Neutrophil (primary cell): ENCODE results near the gene DSCAML1.

Experiments
- H3K27ac ChIP-seq: fragments of 200-600 bp; sonication (generic); 2 replicates; pipeline ENCODE4 v1.5.1; 2016; ENCODE audit warnings: mild to moderate bottlenecking, moderate library complexity
- H3K27me3 ChIP-seq: fragments of 200-600 bp; sonication (generic); 2 replicates; pipeline ENCODE4 v1.6.0; 2016; ENCODE audit warnings: mild to moderate bottlenecking
- H3K36me3 ChIP-seq: fragments of 200-600 bp; sonication (generic); 2 replicates; pipeline ENCODE4 v1.5.1; 2017
- H3K4me1 ChIP-seq, 2 experiments: fragments of 200-600 bp in 1 of 2; sonication (generic) in 1 of 2; 1 replicate in 1 of 2; 2 replicates in 1 of 2; pipeline versions ENCODE4 v1.5.1 to v1.6.1; 2013 to 2016; ENCODE audit warnings: low read depth in 1 of 2, low read length in 1 of 2, mild to moderate bottlenecking in 1 of 2, moderate library complexity in 1 of 2; ENCODE audit not compliant: control insufficient read depth in 1 of 2, insufficient read depth in 1 of 2
- H3K4me3 ChIP-seq, 2 experiments: fragments of 200-600 bp in 1 of 2; sonication (generic) in 1 of 2; 1 replicate in 1 of 2; 2 replicates in 1 of 2; pipeline ENCODE4 v1.5.1; 2013 to 2016; ENCODE audit warnings: low read depth in 1 of 2, low read length in 1 of 2, mild to moderate bottlenecking in 1 of 2, moderate library complexity in 1 of 2
- H3K9me3 ChIP-seq: fragments of 200-600 bp; sonication (generic); 2 replicates; pipeline ENCODE4 v1.5.1; 2016
- CTCF ChIP-seq: fragments of 200-600 bp; sonication (generic); IDR thresholded peaks from 2 replicates; pipeline ENCODE4 v1.5.1; 2016; ENCODE audit warnings: antibody characterized with exemption

The DSCAML1 gene

GRCh38 chr11:117796872-117797529 lies at the start of gene DSCAML1:
Gene DSCAML1 (minus strand): TSS chr11:117797216. CDS start chr11:117797079, 137 bp downstream.
- TF ChIP-seq CTCF, result no peak
- Histone ChIP-seq H3K27ac (no peak within 1 kb of the TSS), H3K27me3 (peaks cover 100% of the 10 kb centered on the region), H3K9me3 (no peaks in the 10 kb centered on the region), H3K36me3 (no peaks in the 10 kb centered on the region), H3K4me1 (no peaks in the 10 kb centered on the region), H3K4me3 (no peak within 1 kb of the TSS)

DNA sequence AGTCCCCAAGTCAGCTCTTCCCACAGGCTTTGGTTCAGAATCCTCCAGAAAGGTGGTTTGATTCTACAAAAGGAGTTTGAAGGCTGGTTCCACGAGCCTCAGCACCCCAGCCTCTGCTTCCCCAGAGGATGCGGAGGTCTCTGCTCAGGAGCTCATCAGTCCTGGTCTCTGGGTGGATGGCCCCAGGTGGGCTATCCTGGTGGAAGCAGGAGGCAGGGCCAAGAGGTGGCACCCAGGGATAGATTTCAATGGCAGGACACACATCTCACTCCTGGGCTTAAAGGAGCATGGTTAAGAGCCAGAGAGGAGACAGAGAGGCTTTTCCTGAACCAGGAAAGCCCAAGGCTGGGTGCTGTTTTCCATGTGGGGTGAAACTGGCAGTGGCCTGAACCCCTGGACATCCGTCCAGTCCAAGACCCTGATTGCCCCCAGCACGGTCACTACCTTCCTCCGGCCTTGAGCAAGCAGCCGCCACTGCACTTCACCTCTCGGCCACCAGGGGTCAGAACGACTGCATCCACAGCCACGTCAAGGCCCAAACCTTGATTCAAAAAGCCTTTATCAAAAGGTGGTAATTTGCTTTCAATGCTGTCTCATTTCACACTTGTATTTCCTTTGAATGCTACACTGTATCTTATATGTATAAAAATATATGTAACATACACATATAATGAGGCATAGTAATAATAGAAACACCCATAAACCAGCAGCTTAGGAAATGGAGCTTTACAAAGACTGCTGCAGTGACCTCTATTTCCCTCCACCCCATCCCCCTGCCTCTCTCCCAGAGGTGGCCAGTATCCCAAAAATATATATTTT lies 46.9 kb upstream of the DSCAML1 start:
- H3K27ac ChIP-seq, result no peak overlapping the region
- H3K27me3 ChIP-seq, result no peaks in the 10 kb centered on the region
- no peak overlapping the region for H3K4me3 ChIP-seq
- H3K36me3 ChIP-seq, result no peaks in the 10 kb centered on the region
- peaks cover 23 to 30% of the 10 kb centered on the region in 2 experiments for H3K4me1 ChIP-seq
- TF ChIP-seq CTCF, result peak; percentile 96
- H3K9me3 ChIP-seq, result no peaks in the 10 kb centered on the region

GRCh38 chr11:117842131-117842941 lies 45.3 kb upstream of the DSCAML1 start:
- Histone ChIP-seq H3K4me3 (no peak overlapping the region), H3K27me3 (no peaks in the 10 kb centered on the region), H3K36me3 (no peaks in the 10 kb centered on the region), H3K4me1 (peaks cover 23 to 30% of the 10 kb centered on the region in 2 experiments), H3K9me3 (no peaks in the 10 kb centered on the region), H3K27ac (peak overlapping the region; percentile 47)
- TF ChIP-seq CTCF, result no peak

GRCh38 chr11:117841551-117842031 lies 44.6 kb upstream of the DSCAML1 start:
- H3K4me3 ChIP-seq, result no peak overlapping the region
- peaks cover 27 to 32% of the 10 kb centered on the region in 2 experiments for H3K4me1 ChIP-seq
- H3K27me3 ChIP-seq, result no peaks in the 10 kb centered on the region
- H3K27ac ChIP-seq, result peak overlapping the region; percentile 47
- H3K9me3 ChIP-seq, result no peaks in the 10 kb centered on the region
- TF ChIP-seq CTCF, result no peak
- no peaks in the 10 kb centered on the region for H3K36me3 ChIP-seq

DNA sequence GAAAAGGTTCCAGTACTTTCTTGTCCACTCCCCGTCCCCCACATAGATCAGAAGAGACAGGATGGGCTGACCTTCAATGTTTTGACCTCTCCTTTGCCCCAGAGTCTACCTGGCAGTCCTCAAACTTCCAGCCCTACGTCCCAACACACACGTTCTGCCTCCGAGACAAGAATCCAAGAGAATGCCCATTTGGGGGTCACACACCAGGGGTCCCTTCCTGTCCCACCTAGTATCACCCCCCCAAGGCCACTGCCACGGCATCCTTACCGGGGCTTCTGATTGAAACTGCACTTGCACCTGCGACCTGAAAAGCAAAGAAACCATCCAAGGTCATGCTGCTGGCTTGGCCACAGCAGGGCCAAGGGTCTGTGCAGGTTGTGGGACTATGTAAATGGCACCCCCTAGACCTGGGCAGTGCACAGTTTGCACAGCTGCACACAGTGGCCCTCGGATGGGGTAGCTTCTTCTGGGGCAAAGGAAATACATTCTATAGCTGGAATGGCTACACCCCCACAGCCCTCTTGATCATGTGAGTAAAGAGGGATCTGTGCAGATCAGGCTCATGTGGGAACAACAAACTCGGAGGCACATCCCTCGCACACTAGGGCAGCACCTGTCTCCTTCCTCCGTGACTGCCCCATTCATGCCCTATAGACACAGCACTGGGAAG lies 44.0 kb upstream of the DSCAML1 start:
- Histone ChIP-seq H3K4me1 (peaks cover 33 to 38% of the 10 kb centered on the region in 2 experiments), H3K4me3 (no peak overlapping the region), H3K27ac (no peak overlapping the region), H3K27me3 (no peaks in the 10 kb centered on the region), H3K36me3 (no peaks in the 10 kb centered on the region), H3K9me3 (no peaks in the 10 kb centered on the region)
- TF ChIP-seq CTCF, result no peak
